GM12801 (cell line): ENCODE measurements around the gene HLA-F.

Source experiments
- CTCF ChIP-seq: IDR thresholded peaks from one replicate; pipeline ENCODE4 v1.5.1; 2011; ENCODE audit warnings: control low read depth; ENCODE audit not compliant: insufficient read length; ENCODE audit errors: extremely low read depth

HLA-F gene

GRCh38 chr6:29726001-29726400 is 2.8 kb downstream of the HLA-F start:
- TF ChIP-seq CTCF = no peak

DNA sequence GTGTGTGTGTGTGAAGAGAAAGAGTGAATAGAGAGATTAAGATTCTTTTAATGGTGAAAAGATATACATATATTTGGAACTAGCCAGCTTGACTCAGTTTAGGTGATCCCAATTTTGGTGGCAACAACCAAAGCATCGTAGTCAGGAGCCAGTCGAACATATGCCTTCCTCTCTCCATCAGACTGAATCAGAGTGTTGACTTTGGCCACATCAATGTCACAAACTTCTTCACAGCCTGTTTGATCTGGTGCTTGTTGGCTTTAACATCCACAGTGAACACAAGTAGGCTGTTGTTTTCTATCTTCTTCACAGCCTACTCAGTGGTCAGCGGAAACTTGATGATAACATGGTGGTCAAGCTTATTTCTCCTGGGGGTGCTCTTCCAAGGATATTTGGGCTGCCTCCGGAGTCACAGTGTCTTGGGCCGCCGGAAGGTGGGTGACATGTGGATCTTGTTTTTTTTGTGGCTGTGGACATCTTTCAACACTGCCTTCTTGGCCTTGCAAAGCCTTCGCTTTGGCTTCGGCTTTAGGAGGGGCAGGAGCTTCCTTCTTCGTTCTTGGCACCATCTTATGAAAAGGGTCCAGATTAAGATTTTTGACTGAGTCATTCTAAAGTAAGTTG is 3.4 kb downstream of the HLA-F start:
- no peak for TF ChIP-seq CTCF

DNA sequence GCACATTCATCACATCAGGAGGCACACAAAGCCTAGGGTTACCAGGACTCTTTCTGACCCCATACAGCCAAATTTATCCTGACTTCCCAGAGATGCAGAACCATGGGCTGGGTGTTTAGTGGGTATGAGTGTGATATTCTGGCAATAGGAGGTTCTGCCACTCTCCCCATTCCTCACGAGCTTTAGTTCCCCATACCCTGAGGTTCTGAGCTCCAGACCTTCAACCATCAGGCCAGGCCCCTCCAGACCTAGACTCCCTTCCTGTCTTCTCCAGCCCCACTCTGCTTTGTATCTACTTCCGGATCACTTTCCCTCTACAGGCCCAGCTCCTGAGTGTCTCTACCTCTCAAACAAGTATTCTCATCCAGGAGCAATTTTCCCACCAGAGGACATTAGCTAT is 4.4 kb downstream of the HLA-F start:
- no peak for TF ChIP-seq CTCF

DNA sequence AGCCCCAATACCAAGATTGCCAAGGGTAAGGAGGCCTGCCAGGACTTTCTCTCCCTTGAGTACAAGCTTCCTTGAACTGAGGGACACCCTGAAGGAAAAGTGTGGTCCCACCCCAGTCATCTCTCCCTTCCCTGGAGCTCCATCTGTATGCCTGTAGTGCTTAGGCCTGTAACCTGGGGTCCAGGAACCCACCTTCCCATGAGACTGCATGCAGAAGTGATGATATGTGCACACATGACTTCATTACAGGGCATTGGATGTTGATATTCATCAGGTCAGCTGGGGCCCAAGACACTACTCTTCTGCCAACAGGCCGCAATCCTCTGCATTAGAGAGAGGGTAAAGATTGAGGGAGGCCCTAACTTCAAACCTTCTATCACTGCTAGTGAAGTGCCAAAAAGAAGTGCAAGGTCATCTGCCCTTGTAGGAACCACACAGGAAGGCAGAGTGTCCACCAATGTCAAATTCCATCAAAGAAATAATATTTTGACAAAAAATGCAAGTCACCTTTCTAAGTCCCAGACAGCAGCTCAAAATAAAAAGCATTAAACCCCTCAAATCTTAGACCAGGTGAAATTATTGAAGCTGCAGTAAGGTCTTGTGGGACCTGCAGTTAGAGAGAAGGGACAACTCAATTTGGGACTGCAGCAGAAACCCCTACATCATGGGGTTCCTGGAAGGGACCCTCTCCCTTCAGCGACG is 5.1 kb downstream of the HLA-F start:
- no peak for TF ChIP-seq CTCF

DNA sequence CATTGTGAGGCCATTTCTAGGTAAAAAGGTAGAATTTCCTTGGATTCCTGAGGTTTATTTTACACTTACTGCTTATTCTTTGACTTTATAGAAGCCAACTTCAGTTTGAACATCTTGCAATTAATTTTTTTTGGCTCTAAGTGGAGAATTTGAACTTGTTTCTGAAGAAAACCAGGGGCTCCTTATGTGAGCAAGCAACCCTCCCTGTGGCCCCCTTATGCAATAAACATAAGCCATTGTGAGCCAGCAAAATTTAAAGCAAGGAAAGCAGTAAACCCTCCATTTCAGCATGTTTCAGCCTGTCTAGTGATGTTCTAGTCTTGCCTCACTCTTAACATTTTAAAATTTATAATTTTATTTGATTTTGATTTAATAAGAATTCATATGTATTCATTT is 5.6 kb downstream of the HLA-F start:
- TF ChIP-seq CTCF = no peak

DNA sequence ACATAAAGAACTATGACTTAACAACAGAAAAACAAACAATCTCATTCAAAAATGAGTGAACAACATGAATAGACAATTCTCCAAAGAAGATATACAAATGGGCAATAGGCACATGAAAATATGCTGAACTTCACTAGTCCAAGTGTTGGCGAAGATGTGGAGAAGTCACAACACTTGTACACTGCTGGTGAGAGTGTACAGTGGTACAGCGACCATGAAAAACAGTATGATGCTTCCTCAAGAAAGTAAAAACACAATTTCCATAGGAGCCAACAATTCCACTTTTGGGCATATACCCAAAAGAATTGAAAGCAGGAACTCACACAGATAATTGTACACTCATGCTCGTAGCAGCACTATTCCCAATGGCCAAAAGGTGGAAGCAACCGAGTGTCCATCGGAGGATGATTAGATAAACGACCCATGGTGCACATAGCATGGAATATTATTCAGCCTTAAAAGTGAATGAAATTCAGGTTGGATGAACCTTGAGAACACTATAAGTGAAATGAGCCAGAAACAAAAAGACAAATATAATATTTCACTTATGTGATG is 6.6 kb downstream of the HLA-F start:
- no peak for TF ChIP-seq CTCF

DNA sequence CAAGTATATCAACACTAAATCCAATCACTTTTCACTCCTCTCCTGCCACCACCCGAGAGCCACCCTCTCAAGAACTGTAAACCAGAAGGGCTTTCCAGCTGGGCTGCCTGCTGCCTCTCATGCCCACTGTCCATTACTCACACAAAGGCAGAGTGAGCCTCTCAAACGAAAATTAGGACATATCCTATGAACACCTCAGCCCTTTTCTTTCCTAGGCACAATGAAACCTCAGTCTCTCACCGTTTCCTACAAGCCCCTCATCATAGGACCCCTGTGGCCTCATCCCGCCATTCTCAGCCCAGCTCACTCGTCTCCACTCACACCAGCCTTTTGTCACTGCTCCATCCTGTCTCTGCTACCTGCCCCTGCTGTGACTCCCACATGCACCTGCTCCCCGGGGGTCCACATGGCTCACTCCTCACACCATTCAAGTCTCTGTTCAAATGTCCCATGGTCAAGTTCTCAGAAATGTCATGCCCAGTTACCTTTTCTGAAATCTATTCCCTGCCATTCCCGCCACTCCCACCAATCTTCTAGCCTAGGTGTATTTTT is 7.4 kb downstream of the HLA-F start:
- no peak for TF ChIP-seq CTCF
